Measurements from ENCODE around the gene LEAP2. TPM values are rescaled to one million over a fixed set of nuclear protein-coding genes. Genes with fewer than 3 reads are reported as not detected.

Gene LEAP2
- polyA plus RNA-seq, 2 donors = 0.73 to 2.2 TPM

DNA sequence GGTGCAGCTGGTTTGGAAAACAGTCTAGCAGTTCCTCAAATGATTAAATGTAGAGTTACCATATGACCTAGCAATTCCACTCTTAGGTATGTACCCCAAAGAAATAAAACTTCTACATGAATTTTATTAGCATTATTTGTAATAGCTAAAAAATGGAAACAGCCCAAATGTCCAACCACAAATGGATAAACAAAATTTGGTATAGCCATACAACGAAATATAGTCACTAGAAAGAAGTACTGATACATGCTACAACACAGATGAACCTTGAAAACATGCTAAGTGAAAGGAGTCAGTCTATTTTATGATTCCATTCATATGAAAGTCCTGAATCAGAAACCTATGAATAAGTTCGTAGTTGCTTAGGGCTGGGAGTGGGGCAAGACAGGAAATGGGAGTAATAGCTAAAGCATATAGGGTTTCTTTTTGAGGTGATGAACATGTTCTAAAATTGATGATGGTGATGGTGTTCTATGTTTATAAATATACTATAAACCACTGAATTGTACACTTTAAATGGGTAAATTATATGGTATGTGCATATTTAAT, 13.5 kb upstream of the LEAP2 start:
- H3K9me3 ChIP-seq (ENCODE audit: control insufficient read depth in 2 of 2, insufficient read depth in 1 of 2, low read depth in 1 of 2, low read length in 1 of 2) = no peaks in the 10 kb centered on the region
- no peak overlapping the region for H3K4me3 ChIP-seq (ENCODE audit: low read depth in 1 of 2, low read length in 2 of 2)
- no peaks in the 10 kb centered on the region for H3K4me1 ChIP-seq (ENCODE audit: control insufficient read depth in 2 of 2, insufficient read depth in 2 of 2, low read length in 1 of 2)
- no peaks in the 10 kb centered on the region for H3K27me3 ChIP-seq (ENCODE audit: control insufficient read depth in 1 of 2, insufficient read depth in 2 of 2, low read length in 2 of 2)
- no peaks in the 10 kb centered on the region for H3K36me3 ChIP-seq (ENCODE audit: control insufficient read depth in 2 of 2, insufficient read depth in 2 of 2, low read length in 1 of 2)
- H3K27ac ChIP-seq (ENCODE audit: low read depth in 2 of 2, low read length in 1 of 2) = no peak overlapping the region
- 76 to 80% methylated on average over 2 of the region's 2 CpGs for WGBS, 2 donors

DNA sequence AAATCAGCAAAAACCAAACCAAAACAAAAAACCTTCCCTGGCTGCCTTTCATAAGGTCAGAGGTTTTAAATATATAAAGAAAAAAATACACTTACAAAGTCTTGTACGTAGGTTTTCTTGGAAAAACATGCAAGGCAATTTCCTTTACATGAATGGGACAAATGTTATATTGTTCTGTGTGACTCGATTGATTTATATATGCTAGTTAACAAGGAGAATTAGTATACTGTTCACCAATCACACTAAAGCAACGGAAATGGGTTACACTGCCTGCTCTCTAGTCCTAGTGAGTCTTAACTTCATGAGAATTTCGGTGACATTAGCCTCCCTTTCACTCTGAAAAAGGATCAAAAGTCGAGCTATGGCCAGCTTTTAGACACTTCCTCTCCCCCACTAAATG, 12.7 kb upstream of the LEAP2 start:
- Histone ChIP-seq H3K27me3 (ENCODE audit: control insufficient read depth in 1 of 2, insufficient read depth in 2 of 2, low read length in 2 of 2) (no peaks in the 10 kb centered on the region), H3K27ac (ENCODE audit: low read depth in 2 of 2, low read length in 1 of 2) (no peak overlapping the region), H3K36me3 (ENCODE audit: control insufficient read depth in 2 of 2, insufficient read depth in 2 of 2, low read length in 1 of 2) (no peaks in the 10 kb centered on the region), H3K9me3 (ENCODE audit: control insufficient read depth in 2 of 2, insufficient read depth in 1 of 2, low read depth in 1 of 2, low read length in 1 of 2) (no peaks in the 10 kb centered on the region), H3K4me3 (ENCODE audit: low read depth in 1 of 2, low read length in 2 of 2) (no peak overlapping the region), H3K4me1 (ENCODE audit: control insufficient read depth in 2 of 2, insufficient read depth in 2 of 2, low read length in 1 of 2) (no peaks in the 10 kb centered on the region)
- 72 to 82% methylated on average over 5 of the region's 5 CpGs for WGBS, 2 donors

DNA sequence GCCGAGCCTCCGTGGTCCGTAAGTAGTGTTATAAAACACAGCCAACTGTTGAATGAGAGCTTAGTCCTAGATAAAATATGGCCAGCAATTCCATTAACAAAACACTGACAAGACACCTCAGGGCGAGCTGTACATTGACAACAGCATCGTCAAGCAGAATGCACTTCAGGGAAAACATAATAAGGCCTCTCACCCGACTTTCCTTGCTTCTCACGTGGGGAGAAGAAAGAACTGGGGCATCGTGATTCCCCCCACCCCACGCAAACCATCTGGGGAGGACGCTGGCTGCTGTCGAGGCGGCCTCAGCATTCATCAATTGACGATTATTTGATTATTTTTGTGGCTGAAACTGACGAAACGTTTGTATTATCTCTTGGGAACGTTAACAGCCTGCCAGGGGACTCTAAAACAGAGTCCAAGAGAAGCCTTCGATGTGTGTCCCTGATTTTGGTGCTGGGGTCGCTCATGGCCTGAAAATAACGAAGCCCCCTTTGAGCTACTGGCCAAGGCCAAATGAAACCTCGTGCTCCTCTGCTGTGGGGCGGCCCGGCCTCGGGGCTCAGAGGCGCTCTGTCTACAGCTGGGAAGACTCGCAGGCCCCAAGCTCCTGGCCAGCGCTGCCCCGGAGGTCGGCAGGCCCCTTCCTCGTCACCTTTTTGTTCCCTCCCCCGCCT, 7.7 kb upstream of the LEAP2 start:
- peak overlapping the region; percentile 88 to 92 for H3K27ac ChIP-seq (ENCODE audit: low read depth in 2 of 2, low read length in 1 of 2)
- 28 to 30% methylated on average over 30 of the region's 30 CpGs for WGBS, 2 donors
- H3K4me1 ChIP-seq (ENCODE audit: control insufficient read depth in 2 of 2, insufficient read depth in 2 of 2, low read length in 1 of 2) = peaks cover 0 to 2% of the 10 kb centered on the region in 2 donors
- H3K27me3 ChIP-seq (ENCODE audit: control insufficient read depth in 1 of 2, insufficient read depth in 2 of 2, low read length in 2 of 2) = no peaks in the 10 kb centered on the region
- peak overlapping the region; percentile 86 to 95 for H3K4me3 ChIP-seq (ENCODE audit: low read depth in 1 of 2, low read length in 2 of 2)
- H3K36me3 ChIP-seq (ENCODE audit: control insufficient read depth in 2 of 2, insufficient read depth in 2 of 2, low read length in 1 of 2) = peaks cover 6% of the 10 kb centered on the region in 2 donors
- H3K9me3 ChIP-seq (ENCODE audit: control insufficient read depth in 2 of 2, insufficient read depth in 1 of 2, low read depth in 1 of 2, low read length in 1 of 2) = no peaks in the 10 kb centered on the region

DNA sequence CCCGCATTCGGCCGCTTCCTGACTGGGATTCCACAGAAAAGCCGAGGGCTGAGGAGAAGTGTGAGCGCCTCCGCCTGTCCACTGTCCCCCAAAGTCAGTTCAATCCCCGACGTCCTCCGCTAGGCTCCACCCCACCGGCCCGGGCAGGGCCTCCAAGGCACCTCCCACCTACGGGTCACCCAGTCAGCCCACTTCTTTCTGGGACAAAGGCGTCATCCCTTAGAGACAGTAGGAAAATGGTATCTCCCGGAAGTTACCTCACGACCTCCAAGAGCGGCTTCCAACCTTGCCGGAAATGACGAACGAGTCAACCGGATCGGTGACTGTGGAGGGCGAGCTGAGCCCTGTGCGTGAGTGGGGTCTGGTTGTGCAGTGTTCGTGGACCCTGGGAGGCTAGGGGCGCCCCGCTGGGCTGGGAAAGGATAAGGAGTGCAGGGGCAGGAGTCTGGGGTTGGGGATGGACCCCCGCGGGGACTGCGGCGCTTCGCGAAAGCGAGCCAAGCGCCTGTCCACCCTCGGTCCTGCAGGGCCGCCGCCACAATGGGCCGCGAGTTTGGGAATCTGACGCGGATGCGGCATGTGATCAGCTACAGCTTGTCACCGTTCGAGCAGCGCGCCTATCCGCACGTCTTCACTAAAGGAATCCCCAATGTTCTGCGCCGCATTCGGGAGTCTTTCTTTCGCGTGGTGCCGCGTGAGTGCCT, 7.0 kb upstream of the LEAP2 start, which contains the start of the genes GDF9 and UQCRQ:
Gene GDF9, minus strand, starts transcription at position 128 of the 704 bp plus-strand sequence. CDS start 1,936 bp downstream, outside the sequence.
Gene UQCRQ, plus strand, starts transcription at position 301 of the 704 bp plus-strand sequence. Its CDS starts 240 bp downstream, at position 541.
- Histone ChIP-seq H3K27me3 (ENCODE audit: control insufficient read depth in 1 of 2, insufficient read depth in 2 of 2, low read length in 2 of 2) (no peaks in the 10 kb centered on the region), H3K4me3 (ENCODE audit: low read depth in 1 of 2, low read length in 2 of 2) (peak within 1 kb of the TSS; percentile 86 to 95), H3K9me3 (ENCODE audit: control insufficient read depth in 2 of 2, insufficient read depth in 1 of 2, low read depth in 1 of 2, low read length in 1 of 2) (no peaks in the 10 kb centered on the region), H3K36me3 (ENCODE audit: control insufficient read depth in 2 of 2, insufficient read depth in 2 of 2, low read length in 1 of 2) (peaks cover 6% of the 10 kb centered on the region in 2 donors), H3K4me1 (ENCODE audit: control insufficient read depth in 2 of 2, insufficient read depth in 2 of 2, low read length in 1 of 2) (peaks cover 0 to 2% of the 10 kb centered on the region in 2 donors), H3K27ac (ENCODE audit: low read depth in 2 of 2, low read length in 1 of 2) (peak within 1 kb of the TSS; percentile 92 to 94)
- WGBS, 2 donors = 0 to 1% methylated on average over 53 to 55 of the region's 55 CpGs

DNA sequence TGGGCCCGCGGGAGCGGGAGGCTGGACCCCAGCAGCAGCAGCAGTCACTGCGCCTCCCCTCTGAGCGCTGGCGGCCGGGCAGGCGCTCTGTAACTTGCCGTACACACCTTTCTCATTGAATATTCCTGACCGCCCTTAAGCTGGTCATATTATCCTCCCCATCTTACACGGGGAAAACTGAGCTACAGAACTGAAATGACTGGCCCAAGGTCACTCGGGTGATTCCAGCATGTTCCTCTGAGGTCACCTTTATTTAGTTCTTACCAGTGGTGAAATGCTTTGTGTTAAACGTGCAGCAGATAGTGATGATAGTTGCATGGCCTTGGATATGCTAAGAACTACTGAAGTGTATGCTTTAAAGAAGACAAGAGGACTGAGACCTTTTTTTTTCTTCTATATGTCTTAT, 6.4 kb upstream of the LEAP2 start:
- Histone ChIP-seq H3K4me1 (ENCODE audit: control insufficient read depth in 2 of 2, insufficient read depth in 2 of 2, low read length in 1 of 2) (peaks cover 0 to 2% of the 10 kb centered on the region in 2 donors), H3K9me3 (ENCODE audit: control insufficient read depth in 2 of 2, insufficient read depth in 1 of 2, low read depth in 1 of 2, low read length in 1 of 2) (no peaks in the 10 kb centered on the region), H3K36me3 (ENCODE audit: control insufficient read depth in 2 of 2, insufficient read depth in 2 of 2, low read length in 1 of 2) (peaks cover 6 to 7% of the 10 kb centered on the region in 2 donors), H3K4me3 (ENCODE audit: low read depth in 1 of 2, low read length in 2 of 2) (peak overlapping the region; percentile 86 to 95), H3K27ac (ENCODE audit: low read depth in 2 of 2, low read length in 1 of 2) (peak overlapping the region; percentile 92 to 94), H3K27me3 (ENCODE audit: control insufficient read depth in 1 of 2, insufficient read depth in 2 of 2, low read length in 2 of 2) (no peaks in the 10 kb centered on the region)
- 1 to 2% methylated on average over 10 to 13 of the region's 13 CpGs for WGBS, 2 donors

DNA sequence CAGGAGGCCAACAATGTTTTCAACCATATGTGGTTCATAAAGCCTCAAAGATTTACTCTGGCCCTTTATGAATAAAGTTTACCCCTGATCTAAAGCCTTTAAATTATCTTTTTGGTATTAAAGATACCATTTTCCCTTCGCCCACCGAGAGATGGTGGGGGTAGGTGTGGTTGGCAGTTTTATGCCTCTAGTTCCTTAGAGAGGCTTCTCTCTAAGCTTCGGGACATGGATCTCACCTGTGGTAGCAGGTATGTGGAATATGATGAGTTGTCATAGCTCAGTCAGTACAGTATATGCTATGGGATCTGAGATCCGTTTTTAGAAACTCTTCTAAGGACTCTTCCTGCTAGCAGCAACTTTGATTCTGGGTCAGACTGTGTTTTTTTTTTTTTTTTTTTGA, 4.7 kb upstream of the LEAP2 start:
- H3K36me3 ChIP-seq (ENCODE audit: control insufficient read depth in 2 of 2, insufficient read depth in 2 of 2, low read length in 1 of 2) = peaks cover 6 to 10% of the 10 kb centered on the region in 2 donors
- no peak overlapping the region for H3K27ac ChIP-seq (ENCODE audit: low read depth in 2 of 2, low read length in 1 of 2)
- WGBS, 2 donors = 78 to 88% methylated on average over 4 of the region's 4 CpGs
- no peaks in the 10 kb centered on the region for H3K27me3 ChIP-seq (ENCODE audit: control insufficient read depth in 1 of 2, insufficient read depth in 2 of 2, low read length in 2 of 2)
- no peaks in the 10 kb centered on the region for H3K9me3 ChIP-seq (ENCODE audit: control insufficient read depth in 2 of 2, insufficient read depth in 1 of 2, low read depth in 1 of 2, low read length in 1 of 2)
- no peak overlapping the region for H3K4me3 ChIP-seq (ENCODE audit: low read depth in 1 of 2, low read length in 2 of 2)
- H3K4me1 ChIP-seq (ENCODE audit: control insufficient read depth in 2 of 2, insufficient read depth in 2 of 2, low read length in 1 of 2) = peaks cover 0 to 2% of the 10 kb centered on the region in 2 donors

DNA sequence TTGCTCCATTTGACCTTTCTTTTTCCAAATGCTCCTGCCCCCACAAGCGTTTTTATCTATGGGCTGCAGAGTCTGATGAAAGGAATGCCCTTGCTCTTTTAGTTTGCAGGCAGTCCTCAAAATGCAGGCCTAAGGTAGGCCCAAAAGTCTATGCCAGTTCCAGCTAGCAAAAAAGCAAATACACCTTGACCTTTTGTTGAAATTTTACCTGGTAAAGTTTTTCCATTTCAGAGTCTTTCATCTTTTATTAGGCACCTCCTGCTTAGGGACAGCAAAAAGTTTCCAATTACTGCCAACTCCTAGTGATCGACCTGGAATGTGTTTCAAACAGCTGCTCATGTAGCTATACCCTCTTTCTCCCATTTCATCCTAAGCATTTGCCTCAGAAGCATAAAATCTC, 2.7 kb upstream of the LEAP2 start:
- Histone ChIP-seq H3K27ac (ENCODE audit: low read depth in 2 of 2, low read length in 1 of 2) (no peak overlapping the region), H3K36me3 (ENCODE audit: control insufficient read depth in 2 of 2, insufficient read depth in 2 of 2, low read length in 1 of 2) (peaks cover 6 to 13% of the 10 kb centered on the region in 2 donors), H3K4me1 (ENCODE audit: control insufficient read depth in 2 of 2, insufficient read depth in 2 of 2, low read length in 1 of 2) (peaks cover 2% of the 10 kb centered on the region in 2 donors), H3K9me3 (ENCODE audit: control insufficient read depth in 2 of 2, insufficient read depth in 1 of 2, low read depth in 1 of 2, low read length in 1 of 2) (no peaks in the 10 kb centered on the region), H3K27me3 (ENCODE audit: control insufficient read depth in 1 of 2, insufficient read depth in 2 of 2, low read length in 2 of 2) (no peaks in the 10 kb centered on the region), H3K4me3 (ENCODE audit: low read depth in 1 of 2, low read length in 2 of 2) (no peak overlapping the region)
- 68 to 71% methylated on average over 2 of the region's 2 CpGs for WGBS, 2 donors

DNA sequence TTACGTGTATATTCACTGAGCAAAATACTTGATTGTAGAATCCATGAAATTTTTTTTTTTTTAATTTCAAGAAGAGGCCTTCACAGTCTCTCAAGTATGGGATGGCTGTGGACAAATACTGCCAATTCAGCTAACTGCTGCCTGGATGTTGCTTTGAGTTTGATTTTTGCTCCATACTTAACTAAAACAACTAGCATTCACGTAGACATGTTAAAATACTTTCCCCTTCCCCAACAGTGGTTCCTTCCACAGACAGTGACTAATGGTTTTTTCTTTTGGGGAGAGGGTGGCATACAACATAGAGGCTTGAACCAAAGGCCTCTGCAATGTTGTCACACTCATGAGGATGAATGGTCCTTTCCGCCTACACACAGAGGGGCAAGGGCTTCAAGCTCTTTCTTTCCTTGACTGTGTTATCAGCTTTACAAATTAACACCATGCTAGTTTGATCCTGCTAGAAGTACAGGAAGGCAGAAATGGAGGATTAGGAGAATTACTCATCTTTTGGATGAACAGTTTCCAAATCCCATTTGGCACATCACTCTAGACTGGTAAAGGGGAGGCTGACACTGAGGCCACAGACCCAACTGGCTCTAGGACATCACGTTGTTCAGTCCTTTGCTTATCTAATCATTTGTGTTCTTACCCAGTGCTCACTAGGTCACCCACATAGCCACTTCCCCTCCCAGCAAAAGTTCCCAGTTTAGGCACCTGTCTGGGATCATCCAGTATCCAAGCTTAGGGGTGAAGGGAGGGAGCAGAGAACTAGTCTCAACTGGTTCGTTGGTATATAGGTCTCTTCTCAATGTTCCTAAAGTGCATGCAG, 1.8 kb upstream of the LEAP2 start:
- no peaks in the 10 kb centered on the region for H3K9me3 ChIP-seq (ENCODE audit: control insufficient read depth in 2 of 2, insufficient read depth in 1 of 2, low read depth in 1 of 2, low read length in 1 of 2)
- WGBS, 2 donors = 69 to 72% methylated on average over 5 of the region's 5 CpGs
- H3K27ac ChIP-seq (ENCODE audit: low read depth in 2 of 2, low read length in 1 of 2) = no peak overlapping the region
- H3K36me3 ChIP-seq (ENCODE audit: control insufficient read depth in 2 of 2, insufficient read depth in 2 of 2, low read length in 1 of 2) = peaks cover 6 to 13% of the 10 kb centered on the region in 2 donors
- no peak overlapping the region for H3K4me3 ChIP-seq (ENCODE audit: low read depth in 1 of 2, low read length in 2 of 2)
- H3K4me1 ChIP-seq (ENCODE audit: control insufficient read depth in 2 of 2, insufficient read depth in 2 of 2, low read length in 1 of 2) = peaks cover 2% of the 10 kb centered on the region in 2 donors
- H3K27me3 ChIP-seq (ENCODE audit: control insufficient read depth in 1 of 2, insufficient read depth in 2 of 2, low read length in 2 of 2) = no peaks in the 10 kb centered on the region

DNA sequence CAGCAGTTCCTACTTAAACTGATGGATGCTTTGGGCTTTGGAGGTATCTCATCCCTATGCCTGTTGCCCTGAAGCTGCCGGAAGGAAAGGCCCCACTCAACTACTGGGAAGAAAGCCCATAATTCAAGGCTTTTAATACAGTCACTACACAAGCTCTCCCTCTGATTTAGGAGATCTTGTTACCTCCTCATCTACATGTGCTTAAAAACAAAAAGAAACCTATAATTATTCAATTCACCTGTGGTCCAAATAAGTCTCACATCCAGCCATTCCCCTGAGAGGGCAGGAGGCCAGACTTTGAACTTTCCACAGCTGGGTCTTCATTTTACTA, 715 bp upstream of the LEAP2 start:
- Histone ChIP-seq H3K9me3 (ENCODE audit: control insufficient read depth in 2 of 2, insufficient read depth in 1 of 2, low read depth in 1 of 2, low read length in 1 of 2) (no peaks in the 10 kb centered on the region), H3K36me3 (ENCODE audit: control insufficient read depth in 2 of 2, insufficient read depth in 2 of 2, low read length in 1 of 2) (peaks cover 6 to 13% of the 10 kb centered on the region in 2 donors), H3K4me3 (ENCODE audit: low read depth in 1 of 2, low read length in 2 of 2) (no peak overlapping the region), H3K27me3 (ENCODE audit: control insufficient read depth in 1 of 2, insufficient read depth in 2 of 2, low read length in 2 of 2) (no peaks in the 10 kb centered on the region), H3K4me1 (ENCODE audit: control insufficient read depth in 2 of 2, insufficient read depth in 2 of 2, low read length in 1 of 2) (peaks cover under 1 to 3% of the 10 kb centered on the region in 2 donors), H3K27ac (ENCODE audit: low read depth in 2 of 2, low read length in 1 of 2) (no peak overlapping the region)
- 83 to 94% methylated on average over 1 of the region's 1 CpG for WGBS, 2 donors
